ENCODE measurements around the gene ZNF280C.
"Not testable (repeated sequence)": the region's sequence is repeated elsewhere in the genome, so short reads cannot be mapped to it uniquely, and the experiment has no call there.

DNA sequence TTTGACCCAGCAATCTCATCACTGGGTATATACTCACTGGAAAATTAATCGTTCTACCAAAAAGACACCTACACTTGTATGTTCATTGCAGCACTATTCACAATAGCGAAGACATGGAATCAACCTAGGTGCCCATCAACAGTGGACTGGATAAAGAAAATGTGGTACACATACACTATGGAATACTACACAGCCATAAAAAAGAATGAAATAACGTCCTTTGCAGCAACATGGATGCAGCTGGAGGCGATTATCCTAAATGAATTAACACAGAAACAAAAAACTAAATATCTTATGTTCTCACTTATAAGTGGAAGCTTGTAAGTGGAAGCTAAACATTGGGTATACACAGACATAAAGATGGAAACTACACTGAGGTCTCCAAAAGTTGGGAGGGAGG is 37.5 kb downstream of the ZNF280C start:
- TF ChIP-seq CTCF (IDR thresholded peaks at IDR 0.05 in 4 of 5, conservative IDR thresholded peaks at IDR 0.05 in 1 of 5); POLR2A (IDR thresholded peaks at IDR 0.05): not testable (repeated sequence)

Data from gastrocnemius medialis (tissue), 4 donors.